Measurements from ENCODE around the gene ADIRF.
"Not testable (repeated sequence)": the region's sequence is repeated elsewhere in the genome, so short reads cannot be mapped to it uniquely, and the experiment has no call there.

ADIRF gene

DNA sequence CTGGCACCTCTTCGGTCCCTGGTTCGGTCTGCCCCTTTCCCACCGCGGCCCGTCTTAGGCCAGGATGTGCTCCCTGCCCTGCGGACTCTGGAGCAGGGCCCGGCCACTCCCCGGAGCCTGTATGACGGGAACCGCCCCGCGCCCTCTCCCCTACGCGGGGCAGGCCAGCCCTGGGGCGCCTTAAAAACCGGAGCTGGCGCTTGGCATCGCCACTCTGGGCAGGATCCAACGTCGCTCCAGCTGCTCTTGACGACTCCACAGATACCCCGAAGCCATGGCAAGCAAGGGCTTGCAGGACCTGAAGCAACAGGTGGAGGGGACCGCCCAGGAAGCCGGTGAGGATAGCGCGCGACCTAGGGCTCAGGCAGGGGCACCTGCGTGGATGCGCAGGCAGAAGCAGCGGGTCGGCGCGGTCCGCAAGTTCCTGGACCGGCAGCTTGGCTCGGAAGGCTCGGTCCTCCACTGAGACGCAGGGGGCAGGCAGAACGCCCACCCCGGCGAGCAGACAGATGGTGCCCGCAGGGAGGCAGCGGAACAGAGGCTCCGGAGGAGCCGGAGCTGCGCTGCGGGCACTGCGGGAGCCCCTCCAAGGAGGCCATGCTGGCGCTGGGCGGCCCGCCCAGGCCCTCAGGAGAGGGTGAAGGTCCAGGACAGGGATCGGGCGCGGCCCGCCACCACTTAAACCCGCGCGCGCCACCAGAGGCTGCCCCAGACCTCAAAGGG lies at the start of gene ADIRF:
Gene ADIRF (plus strand): TSS at position 212 of the 723 bp plus-strand sequence. CDS start 63 bp downstream, at position 275.
- no peak for DNase-seq (ENCODE audit: low read depth in 2 of 2)

DNA sequence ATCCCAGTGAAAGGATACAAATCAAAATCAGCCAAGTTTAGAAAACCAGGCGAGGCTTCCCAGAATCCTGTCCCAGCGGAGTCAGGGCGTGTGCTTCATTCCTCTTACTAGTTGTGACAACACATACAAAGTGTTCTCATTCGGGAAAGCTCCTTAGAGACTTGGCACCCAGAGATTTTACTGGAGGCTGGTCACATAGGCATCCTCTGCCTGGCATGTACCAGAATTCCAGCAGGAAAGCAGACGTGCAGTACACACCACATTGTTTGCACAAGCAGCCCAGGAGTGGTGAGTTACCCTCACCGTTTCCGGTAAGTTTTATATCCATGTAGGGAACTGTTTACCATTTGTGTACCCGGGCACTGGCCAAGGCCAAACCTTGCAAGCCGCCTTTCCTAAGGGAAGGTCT lies 45.7 kb upstream of the ADIRF start:
- no peak for DNase-seq (ENCODE audit: low read depth in 2 of 2)

DNA sequence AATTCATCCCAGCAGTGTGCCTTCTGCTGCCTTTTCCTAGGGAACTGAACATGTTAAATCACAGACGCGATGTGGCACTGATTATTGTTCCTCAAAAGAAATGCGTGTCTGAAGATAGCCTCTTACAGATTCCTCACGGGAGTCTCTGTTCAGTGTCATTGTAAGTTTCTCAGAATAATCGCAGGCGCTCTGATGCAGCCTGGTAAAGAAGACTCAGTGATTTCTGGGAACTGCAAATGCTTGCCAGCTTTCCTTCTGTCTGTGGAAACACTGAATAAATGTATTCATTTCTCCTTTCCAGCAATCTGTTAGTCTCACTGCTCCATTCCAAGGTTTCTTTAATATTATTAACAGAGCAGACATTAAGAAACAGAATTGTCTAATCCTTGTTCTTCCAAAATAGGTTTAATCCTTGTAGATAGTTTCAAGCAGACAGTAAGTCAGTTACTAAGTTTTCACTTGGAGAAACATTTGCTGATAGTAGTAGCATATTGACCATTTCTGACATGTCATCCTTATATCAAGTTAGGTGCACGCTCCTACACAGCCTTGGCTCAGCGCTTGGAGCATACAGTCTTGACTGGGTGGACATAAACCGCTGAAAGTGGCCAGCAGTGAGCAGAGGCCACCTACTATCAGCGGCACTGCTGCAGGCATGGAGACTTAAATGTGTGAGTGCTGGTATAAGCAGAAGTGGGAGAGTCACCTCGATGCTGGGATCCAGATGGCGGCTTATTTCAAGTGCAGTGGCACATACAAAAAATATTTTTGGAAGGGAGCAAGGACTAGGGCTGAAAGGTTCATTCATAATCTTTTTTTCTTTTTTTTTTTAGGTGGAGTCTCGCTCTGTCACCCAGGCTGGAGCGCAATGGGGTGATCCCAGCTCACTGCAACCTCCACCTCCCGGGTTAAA lies 38.6 kb upstream of the ADIRF start:
- DNase-seq (ENCODE audit: low read depth in 2 of 2) = no peak

DNA sequence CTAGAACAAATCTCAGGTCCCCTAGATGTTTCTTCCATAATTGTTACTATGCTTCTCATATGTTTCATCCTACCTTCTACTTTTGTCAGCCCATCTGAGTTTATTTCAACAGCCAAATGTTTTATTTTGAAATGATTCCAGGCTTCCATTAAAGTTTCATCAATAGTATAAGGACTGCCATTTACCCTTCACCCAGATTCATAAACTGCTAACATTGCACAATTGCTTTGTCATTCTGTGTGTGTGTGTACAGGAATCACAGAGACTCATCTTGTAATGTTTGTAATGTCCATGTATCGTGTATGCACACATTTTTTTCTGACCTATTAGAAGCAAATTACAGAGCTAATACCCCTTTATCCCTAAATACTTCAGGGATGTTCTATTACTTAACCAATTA lies 36.4 kb upstream of the ADIRF start:
- no peak for DNase-seq (ENCODE audit: low read depth in 2 of 2)

DNA sequence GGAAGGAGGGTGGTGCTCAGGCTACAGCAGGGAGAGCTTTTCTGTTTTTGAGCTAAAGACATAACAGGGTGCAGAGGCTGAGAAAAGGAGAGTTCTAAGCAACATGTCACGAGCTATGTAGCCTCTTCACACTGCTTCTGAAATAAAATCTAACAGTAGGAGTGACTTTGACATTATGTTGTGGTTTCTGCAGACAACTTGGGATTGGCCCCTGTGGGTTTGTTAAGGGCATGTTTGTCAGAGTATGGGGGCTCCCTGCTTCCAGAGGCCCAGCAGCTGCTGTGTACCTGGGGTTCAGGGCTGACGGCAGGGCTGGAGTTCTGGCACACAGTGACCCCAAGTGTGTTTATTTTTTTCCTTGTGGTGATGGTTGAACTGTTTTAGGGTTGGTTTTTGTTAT lies 35.6 kb upstream of the ADIRF start:
- DNase-seq (ENCODE audit: low read depth in 2 of 2) = no peak

DNA sequence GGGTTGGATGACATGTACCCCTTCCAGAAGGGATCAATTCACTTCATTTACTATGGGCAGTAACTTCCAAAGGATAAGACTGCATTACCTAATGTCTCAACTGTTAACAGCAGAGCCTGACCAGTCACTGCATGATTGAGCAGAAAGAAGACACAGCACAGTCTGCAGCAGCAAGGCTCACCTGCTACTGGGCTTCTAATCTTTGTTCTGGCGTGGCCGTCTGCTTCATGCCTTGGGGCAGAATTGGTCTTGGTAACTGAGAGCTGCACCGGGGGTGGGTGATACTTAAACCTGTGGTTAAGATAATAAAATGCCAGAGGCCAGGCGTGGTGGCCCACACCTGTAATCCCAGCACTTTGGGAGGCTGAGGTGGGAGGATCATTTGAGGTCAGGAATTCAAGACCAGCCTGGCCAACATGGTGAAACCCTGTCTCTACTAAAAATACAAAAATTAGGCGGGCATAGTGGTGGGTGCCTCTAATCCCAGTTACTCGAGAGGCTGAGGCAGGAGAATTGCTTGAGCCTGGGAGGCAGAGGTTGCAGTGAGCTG lies 34.0 kb upstream of the ADIRF start:
- DNase-seq (ENCODE audit: low read depth in 2 of 2) = not testable (repeated sequence)

DNA sequence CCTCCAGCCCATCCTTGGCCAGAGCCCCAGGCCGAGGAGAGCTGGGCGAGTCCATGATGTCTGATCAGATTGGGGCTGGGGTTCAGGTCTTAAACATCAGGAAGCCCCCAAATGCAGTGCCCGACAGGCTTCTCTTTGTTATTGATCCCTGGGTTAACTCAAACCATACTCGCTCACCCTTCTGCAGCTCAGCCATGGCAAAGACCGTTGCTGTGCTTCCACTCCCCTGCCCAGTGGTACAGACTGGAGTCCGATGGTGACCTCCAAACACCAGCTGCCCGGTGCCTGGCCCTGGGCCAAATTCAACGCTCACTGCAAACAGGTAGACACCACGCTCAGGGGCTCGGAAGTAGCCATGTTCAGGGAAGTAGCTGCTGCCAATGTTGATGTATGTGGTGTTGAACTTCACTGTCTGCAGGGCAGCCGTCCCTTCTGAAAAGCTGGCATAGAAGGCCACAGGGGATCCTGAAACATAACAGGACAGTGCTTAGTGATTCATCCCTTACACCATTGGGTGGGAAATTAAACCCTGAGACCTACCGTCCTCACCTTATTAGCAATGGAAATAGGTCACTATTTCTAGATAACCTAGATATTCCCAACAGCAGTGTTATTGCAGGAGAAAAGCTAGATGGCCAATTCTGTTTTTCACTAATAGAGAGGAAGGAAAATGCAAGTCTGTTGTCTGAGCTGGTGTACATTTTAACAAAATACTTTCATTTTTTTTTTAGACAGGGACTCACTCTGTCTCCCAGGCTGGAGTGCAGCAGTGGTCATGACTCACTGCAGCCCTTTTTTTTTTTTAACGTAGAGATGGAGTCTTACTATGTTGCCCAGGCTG lies 31.4 kb upstream of the ADIRF start:
- no peak for DNase-seq (ENCODE audit: low read depth in 2 of 2)

- DNase-seq (ENCODE audit: low read depth in 2 of 2) = no peak
Observed at GRCh38 chr10:86937502-86938154, 30.7 kb upstream of the ADIRF start.

GRCh38 chr10:86938260-86938659 lies 30.0 kb upstream of the ADIRF start:
- no peak for DNase-seq (ENCODE audit: low read depth in 2 of 2)

GRCh38 chr10:86940076-86940475 lies 28.2 kb upstream of the ADIRF start:
- not testable (repeated sequence) for DNase-seq (ENCODE audit: low read depth in 2 of 2)

GRCh38 chr10:86940677-86941076 lies 27.6 kb upstream of the ADIRF start:
- no peak for DNase-seq (ENCODE audit: low read depth in 2 of 2)

DNA sequence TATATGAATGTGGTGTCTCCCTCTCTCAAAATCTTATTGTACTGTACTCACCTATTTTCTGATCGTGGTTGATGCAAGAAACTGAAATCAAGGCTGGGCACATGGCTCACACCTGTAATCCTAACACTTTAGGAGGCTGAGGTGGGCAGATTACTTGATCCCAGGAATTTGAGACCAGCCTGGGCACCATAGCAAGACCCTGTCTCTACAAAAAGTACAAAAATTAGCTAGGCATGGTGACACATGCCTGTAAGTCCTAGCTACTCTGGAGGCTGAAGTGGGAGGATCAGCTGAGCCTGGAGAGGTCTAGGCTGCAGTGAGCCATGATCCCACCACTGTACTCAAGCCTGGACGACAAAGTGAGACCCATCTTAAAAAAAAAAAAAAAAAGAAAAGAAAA lies 26.9 kb upstream of the ADIRF start:
- DNase-seq (ENCODE audit: low read depth in 2 of 2) = no peak

DNA sequence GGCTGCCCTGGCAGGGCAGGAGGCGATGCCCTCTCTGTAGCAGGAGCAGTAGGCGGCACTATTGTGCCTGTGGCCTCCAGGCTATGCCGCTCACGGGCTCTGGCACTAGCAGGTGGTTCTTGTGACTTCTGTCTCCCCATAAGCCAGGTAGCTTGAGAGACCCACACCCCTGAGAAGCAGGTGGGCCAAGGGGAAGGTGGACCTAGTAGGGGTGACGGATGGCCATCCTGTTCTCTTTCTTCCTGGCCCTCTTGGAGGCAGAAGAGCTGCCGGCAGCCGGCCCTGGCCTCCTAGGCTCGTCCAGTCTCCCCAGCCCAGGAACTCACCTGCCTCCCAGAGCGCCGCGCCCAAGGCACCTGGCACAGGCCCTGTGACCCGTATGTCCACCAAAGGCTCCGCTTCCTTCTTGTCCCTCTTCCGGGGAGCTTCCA lies 26.3 kb upstream of the ADIRF start:
- DNase-seq (ENCODE audit: low read depth in 2 of 2) = no peak

GRCh38 chr10:86942441-86943315 lies 25.6 kb upstream of the ADIRF start:
- no peak for DNase-seq (ENCODE audit: low read depth in 2 of 2)

DNA sequence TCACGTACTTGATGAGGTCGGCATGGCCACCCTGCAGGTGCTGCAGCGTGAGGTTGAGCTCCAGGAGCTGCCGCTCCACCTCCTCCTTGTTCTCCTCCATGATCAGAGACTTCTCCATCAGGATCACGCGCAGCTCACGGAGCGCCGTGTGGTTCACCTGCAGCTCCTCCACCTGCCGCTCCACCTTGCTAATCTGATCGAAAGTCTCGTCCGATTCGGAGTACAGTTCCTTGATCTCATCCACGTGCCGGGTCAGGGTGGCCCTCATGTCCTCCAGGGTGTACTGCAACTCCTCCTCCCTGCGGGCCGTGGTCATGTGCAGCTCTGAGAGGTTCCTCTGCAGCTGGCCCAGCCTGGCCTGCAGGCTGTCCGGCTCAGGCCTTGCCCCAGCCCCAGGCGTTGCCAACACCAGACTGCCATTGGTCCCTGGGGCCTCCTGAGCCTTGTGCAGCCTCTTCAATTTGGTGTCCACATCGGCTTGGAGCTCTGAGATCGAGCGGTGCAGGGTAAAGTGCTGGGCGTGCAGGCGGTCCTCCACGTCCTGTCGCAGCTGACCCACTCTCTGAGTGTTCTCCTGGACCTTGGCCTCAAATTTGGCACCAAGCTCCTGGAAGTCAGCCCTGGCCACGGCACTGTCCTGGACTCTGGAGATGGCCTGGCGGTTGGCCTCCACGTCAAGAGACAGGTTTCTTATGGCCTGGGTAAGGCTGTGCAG lies 24.8 kb upstream of the ADIRF start:
- no peak for DNase-seq (ENCODE audit: low read depth in 2 of 2)

- DNase-seq (ENCODE audit: low read depth in 2 of 2) = no peak
Observed at GRCh38 chr10:86944031-86944419, 24.3 kb upstream of the ADIRF start.

GRCh38 chr10:86944471-86944870 lies 23.8 kb upstream of the ADIRF start:
- no peak for DNase-seq (ENCODE audit: low read depth in 2 of 2)

GRCh38 chr10:86944907-86945306 lies 23.4 kb upstream of the ADIRF start:
- no peak for DNase-seq (ENCODE audit: low read depth in 2 of 2)

- no peak for DNase-seq (ENCODE audit: low read depth in 2 of 2)
Observed at GRCh38 chr10:86945361-86946212, 22.7 kb upstream of the ADIRF start.
